Measurements from ENCODE around the gene ATP8A2.
"Not testable (repeated sequence)": the region's sequence is repeated elsewhere in the genome, so short reads cannot be mapped to it uniquely, and the experiment has no call there.

GRCh38 chr13:25360443-25360842 lies 11.3 kb upstream of the ATP8A2 start:
- TF ChIP-seq CTCF (IDR thresholded peaks at IDR 0.05; ENCODE audit: low read depth, low read length, missing input control); TAF1 (conservative IDR thresholded peaks at IDR 0.05): not testable (repeated sequence)
- TF ChIP-seq, protein P1, sequence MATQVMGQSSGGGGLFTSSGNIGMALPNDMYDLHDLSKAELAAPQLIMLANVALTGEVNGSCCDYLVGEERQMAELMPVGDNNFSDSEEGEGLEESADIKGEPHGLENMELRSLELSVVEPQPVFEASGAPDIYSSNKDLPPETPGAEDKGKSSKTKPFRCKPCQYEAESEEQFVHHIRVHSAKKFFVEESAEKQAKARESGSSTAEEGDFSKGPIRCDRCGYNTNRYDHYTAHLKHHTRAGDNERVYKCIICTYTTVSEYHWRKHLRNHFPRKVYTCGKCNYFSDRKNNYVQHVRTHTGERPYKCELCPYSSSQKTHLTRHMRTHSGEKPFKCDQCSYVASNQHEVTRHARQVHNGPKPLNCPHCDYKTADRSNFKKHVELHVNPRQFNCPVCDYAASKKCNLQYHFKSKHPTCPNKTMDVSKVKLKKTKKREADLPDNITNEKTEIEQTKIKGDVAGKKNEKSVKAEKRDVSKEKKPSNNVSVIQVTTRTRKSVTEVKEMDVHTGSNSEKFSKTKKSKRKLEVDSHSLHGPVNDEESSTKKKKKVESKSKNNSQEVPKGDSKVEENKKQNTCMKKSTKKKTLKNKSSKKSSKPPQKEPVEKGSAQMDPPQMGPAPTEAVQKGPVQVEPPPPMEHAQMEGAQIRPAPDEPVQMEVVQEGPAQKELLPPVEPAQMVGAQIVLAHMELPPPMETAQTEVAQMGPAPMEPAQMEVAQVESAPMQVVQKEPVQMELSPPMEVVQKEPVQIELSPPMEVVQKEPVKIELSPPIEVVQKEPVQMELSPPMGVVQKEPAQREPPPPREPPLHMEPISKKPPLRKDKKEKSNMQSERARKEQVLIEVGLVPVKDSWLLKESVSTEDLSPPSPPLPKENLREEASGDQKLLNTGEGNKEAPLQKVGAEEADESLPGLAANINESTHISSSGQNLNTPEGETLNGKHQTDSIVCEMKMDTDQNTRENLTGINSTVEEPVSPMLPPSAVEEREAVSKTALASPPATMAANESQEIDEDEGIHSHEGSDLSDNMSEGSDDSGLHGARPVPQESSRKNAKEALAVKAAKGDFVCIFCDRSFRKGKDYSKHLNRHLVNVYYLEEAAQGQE (IDR thresholded peaks at IDR 0.05), result not testable (repeated sequence)

Measured in liver (tissue), 3 donors.